Brain microvascular endothelial cell (primary cell): Measurements from ENCODE around the gene MAPKBP1.

Source experiments
- DNase-seq: peaks from one replicate; pipeline ENCODE4 v3.0.0-alpha.2; 2020
- H3K27ac ChIP-seq: fragments of 250-450 bp; sonication (Bioruptor Pico); 2 replicates; pipeline ENCODE4 v1.5.1; 2020; ENCODE audit warnings: mild to moderate bottlenecking, moderate library complexity
- H3K27me3 ChIP-seq: fragments of 250-450 bp; sonication (Bioruptor Pico); replicated peaks from 2 replicates; pipeline ENCODE4 v1.5.1; 2020; ENCODE audit warnings: mild to moderate bottlenecking
- H3K36me3 ChIP-seq: fragments of 250-450 bp; sonication (Bioruptor Pico); replicated peaks from 2 replicates; pipeline ENCODE4 v1.5.1; 2020; ENCODE audit warnings: mild to moderate bottlenecking
- H3K4me3 ChIP-seq: 2 replicates; pipeline ENCODE4 v1.5.1; 2011; ENCODE audit warnings: low read depth, mild to moderate bottlenecking, control low read depth, low read length, moderate library complexity
- CTCF ChIP-seq: IDR thresholded peaks from 2 replicates; pipeline ENCODE4 v1.5.1; 2011; ENCODE audit warnings: low read depth, mild to moderate bottlenecking, moderate library complexity, low read length, control low read depth, inconsistent platforms; ENCODE audit errors: missing control alignments
- in situ Hi-C: cut with HindIII; loops from 2 replicates; pipeline ENCODE4 v1.10.0; 2017; ENCODE audit warnings: low sequenced_read_pairs, low pct_ligation_motif_present

Gene MAPKBP1

DNA sequence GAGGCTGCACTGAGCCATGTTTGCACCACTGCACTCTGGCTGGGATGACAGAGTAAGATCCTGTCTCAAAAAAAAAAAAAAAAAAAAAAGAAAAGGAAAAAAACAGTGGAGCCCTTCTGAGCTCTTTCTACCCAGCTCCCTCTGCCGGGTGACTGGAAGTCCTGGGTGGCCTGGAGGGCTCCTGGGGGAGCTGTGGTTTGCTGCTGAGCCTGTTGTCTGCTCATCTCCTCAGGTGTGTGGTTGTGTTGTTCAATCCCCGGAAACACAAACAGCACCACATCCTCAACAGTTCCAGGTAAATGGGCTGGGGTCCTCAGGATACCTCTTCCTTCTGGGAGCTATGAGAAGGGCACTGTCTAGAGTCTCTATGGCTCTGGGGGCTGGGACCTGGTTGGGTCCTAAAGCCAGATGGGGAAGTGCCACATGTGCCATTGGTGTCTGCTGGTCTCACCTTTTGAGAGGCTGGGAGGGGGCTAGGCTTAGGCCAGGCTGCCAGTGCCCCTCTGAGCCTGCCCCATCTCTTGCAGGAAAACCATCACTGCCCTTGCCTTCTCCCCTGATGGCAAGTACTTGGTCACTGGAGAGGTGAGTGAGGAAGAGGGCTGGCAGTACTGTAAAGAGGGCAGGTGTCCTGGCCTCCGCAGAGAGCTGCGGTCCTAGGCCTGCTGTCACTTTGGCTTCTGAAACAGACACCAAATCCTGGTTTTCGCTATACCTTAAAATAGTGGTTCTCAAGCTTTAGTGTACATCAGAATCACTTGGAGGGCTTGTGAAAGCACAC lies 36.6 kb downstream of the MAPKBP1 start:
- no peak for DNase-seq
- H3K27ac ChIP-seq, result no peak overlapping the region
- TF ChIP-seq CTCF, result peak; percentile 29
- in situ Hi-C loops, result no loop called here
- no peaks in the 10 kb centered on the region for H3K27me3 ChIP-seq
- peaks cover 33% of the 10 kb centered on the region for H3K36me3 ChIP-seq
- H3K4me3 ChIP-seq, result no peak overlapping the region

DNA sequence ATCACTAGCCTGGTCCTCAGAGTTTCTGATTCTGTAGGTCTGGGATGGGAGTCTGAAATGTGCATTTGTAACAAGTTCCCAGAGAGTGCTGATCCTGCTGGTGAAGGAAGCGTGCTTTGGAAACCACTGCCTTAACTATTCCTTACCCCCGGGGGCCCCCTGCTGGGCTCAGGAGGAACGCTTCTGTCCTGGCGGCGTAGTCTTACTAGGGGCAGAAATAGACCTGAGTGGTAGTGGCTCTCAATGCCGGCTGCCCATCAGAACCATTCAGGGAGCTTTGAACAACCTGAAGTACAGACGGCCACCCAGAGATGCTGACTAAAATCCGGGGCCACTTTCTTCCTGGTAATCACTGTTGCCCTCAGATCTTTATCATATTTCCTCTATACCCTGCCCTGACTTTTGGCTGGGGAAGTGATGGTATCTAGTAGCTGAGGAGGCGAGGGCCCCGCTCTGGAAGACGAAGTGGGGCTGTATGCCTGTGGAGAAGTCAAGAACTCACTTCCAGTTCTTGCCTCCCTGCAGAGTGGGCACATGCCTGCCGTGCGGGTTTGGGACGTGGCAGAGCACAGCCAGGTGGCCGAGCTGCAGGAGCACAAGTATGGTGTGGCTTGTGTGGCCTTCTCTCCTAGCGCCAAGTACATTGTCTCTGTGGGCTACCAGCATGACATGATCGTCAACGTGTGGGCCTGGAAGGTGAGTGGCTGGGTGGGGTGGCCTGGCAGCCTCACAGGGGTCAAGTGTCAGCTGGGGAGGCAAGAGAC lies 37.3 kb downstream of the MAPKBP1 start:
- TF ChIP-seq CTCF, result peak; percentile 81
- H3K4me3 ChIP-seq, result no peak overlapping the region

DNA sequence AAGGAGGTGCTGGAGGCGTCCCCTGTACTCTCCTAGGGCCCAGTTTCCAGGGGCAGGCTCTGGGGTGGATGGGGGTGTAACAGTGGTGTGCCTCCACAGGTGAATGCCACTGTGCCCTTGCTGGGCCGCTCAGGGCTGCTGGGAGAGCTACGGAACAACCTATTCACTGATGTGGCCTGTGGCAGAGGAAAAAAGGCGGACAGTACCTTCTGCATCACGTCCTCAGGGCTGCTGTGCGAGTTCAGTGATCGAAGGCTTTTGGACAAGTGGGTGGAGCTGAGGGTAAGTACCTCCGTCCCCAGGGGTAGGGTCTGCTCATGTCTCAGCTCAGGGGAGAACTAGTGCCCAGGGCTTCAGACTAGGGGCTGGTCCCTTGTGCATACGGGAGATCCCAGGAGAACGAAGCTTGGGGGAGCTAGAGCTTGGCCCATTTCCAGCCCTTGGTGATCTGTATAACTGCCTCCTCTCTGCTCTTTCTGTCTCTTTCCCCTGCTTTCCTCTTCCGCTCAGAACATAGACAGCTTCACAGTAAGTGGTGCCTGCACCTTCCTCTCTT lies 38.6 kb downstream of the MAPKBP1 start:
- no peak overlapping the region for H3K4me3 ChIP-seq
- H3K27ac ChIP-seq, result no peak overlapping the region
- H3K27me3 ChIP-seq, result no peaks in the 10 kb centered on the region
- H3K36me3 ChIP-seq, result peaks cover 51% of the 10 kb centered on the region
- DNase-seq, result no peak
- in situ Hi-C loops, result no loop called here
- no peak for TF ChIP-seq CTCF

More for the DNA sequence above, 37.3 kb downstream of the MAPKBP1 start:
- in situ Hi-C loops, result no loop called here
- H3K36me3 ChIP-seq, result peaks cover 39% of the 10 kb centered on the region
- H3K27ac ChIP-seq, result no peak overlapping the region
- peak; percentile 79 for DNase-seq
- no peaks in the 10 kb centered on the region for H3K27me3 ChIP-seq

DNA sequence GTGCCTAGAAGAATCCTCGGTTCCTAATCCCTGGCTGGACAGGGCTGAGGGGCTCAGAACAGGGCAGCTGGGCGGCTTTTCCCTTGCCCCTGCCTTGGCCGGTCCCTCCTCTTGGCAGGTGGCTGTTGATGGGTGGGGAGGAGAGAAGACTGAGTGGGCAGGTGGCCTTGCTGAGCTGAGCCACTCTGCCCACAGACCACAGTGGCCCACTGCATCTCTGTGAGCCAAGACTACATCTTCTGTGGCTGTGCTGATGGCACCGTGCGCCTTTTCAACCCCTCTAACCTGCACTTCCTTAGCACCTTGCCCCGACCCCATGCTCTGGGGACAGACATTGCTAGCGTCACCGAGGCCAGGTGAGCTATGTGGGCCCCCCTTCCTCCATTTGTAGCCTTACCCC lies 39.1 kb downstream of the MAPKBP1 start:
- no peak for DNase-seq
- no peaks in the 10 kb centered on the region for H3K27me3 ChIP-seq
- no peak for TF ChIP-seq CTCF
- H3K4me3 ChIP-seq, result no peak overlapping the region
- in situ Hi-C loops, result no loop called here
- no peak overlapping the region for H3K27ac ChIP-seq
- H3K36me3 ChIP-seq, result peaks cover 56% of the 10 kb centered on the region

GRCh38 chr15:41814534-41814933 lies 40.2 kb downstream of the MAPKBP1 start:
- no peak for DNase-seq
- TF ChIP-seq CTCF, result no peak
- Histone ChIP-seq H3K36me3 (peaks cover 67% of the 10 kb centered on the region), H3K27me3 (no peaks in the 10 kb centered on the region), H3K27ac (no peak overlapping the region), H3K4me3 (no peak overlapping the region)
- in situ Hi-C loops, result no loop called here
